T-helper 2 cell (primary cell): ENCODE data around the gene FOXQ1.

Source experiments
- DNase-seq, 5 experiments: peaks; one replicate each; pipeline versions ENCODE4 v3.0.0 to v3.0.0-alpha.2; 2012 to 2022

The FOXQ1 gene

GRCh38 chr6:1363729-1364572, 52.1 kb downstream of the FOXQ1 start:
- no peak for DNase-seq
